IPS-18c (cell line): ENCODE measurements around the gene HIPK4.
"Not testable (repeated sequence)": the region's sequence is repeated elsewhere in the genome, so short reads cannot be mapped to it uniquely, and the experiment has no call there.

Experiments used
- H3K4me3 ChIP-seq: 2 replicates; pipeline ENCODE4 v1.7.0; 2013; ENCODE audit warnings: low read depth, mild to moderate bottlenecking, low read length, moderate library complexity; ENCODE audit not compliant: insufficient read depth
- H3K9me3 ChIP-seq: one replicate; pipeline ENCODE4 v1.6.1; 2013; ENCODE audit warnings: mild to moderate bottlenecking, low read length, moderate library complexity; ENCODE audit not compliant: control insufficient read depth, insufficient read depth

Gene HIPK4

GRCh38 chr19:40419780-40420179 lies 29.8 kb upstream of the HIPK4 start:
- Histone ChIP-seq H3K4me3 (no peak overlapping the region), H3K9me3 (no peaks in the 10 kb centered on the region)

GRCh38 chr19:40419066-40419612 lies 29.2 kb upstream of the HIPK4 start:
- Histone ChIP-seq H3K9me3 (no peaks in the 10 kb centered on the region), H3K4me3 (no peak overlapping the region)

DNA sequence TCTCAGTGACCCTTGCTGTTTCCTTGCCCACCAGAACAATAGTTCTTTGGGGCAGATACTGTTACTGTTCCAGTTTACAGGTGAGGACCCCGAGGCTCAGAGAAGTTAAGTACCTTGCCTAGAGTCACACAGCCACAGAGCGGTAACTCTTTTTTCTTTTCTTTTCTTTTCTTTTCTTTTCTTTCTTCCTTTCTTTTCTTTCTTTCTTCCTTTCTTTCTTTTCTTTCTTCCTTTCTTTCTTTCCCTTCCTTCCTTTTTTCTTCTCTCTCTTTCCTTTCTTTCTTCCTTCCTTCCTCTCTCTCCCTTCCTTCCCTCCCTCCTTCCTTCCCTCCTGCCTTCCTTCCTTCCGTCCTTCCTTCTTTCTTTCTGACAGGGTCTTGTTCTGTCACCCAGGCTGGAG lies 28.1 kb upstream of the HIPK4 start:
- Histone ChIP-seq H3K4me3 (no peak overlapping the region), H3K9me3 (no peaks in the 10 kb centered on the region)

DNA sequence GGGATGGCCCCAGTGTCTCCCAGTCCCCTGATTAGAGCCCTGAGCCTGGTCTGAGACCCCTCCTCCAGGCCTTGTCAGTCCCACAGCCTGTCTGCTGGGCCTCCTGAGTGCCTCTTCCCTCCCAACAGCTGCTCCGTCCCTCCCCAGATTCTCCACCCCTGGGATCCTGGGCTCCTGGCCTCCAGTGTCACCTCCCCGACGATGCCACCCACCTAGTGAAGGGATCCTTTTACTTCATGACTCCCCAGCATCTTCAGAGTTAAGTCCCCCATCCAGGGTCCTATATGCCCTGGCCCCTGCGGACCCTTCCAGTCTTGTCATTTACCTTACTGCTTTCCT lies 27.6 kb upstream of the HIPK4 start:
- H3K4me3 ChIP-seq = no peak overlapping the region

GRCh38 chr19:40416918-40417642 lies 27.1 kb upstream of the HIPK4 start:
- H3K9me3 ChIP-seq = no peaks in the 10 kb centered on the region
- no peak overlapping the region for H3K4me3 ChIP-seq

More for the DNA sequence above, 27.6 kb upstream of the HIPK4 start:
- no peaks in the 10 kb centered on the region for H3K9me3 ChIP-seq

GRCh38 chr19:40415768-40416167 lies 25.8 kb upstream of the HIPK4 start:
- Histone ChIP-seq H3K9me3 (no peaks in the 10 kb centered on the region), H3K4me3 (no peak overlapping the region)

- no peak overlapping the region for H3K4me3 ChIP-seq
- no peaks in the 10 kb centered on the region for H3K9me3 ChIP-seq
Measured at GRCh38 chr19:40414542-40415535, 24.9 kb upstream of the HIPK4 start.

DNA sequence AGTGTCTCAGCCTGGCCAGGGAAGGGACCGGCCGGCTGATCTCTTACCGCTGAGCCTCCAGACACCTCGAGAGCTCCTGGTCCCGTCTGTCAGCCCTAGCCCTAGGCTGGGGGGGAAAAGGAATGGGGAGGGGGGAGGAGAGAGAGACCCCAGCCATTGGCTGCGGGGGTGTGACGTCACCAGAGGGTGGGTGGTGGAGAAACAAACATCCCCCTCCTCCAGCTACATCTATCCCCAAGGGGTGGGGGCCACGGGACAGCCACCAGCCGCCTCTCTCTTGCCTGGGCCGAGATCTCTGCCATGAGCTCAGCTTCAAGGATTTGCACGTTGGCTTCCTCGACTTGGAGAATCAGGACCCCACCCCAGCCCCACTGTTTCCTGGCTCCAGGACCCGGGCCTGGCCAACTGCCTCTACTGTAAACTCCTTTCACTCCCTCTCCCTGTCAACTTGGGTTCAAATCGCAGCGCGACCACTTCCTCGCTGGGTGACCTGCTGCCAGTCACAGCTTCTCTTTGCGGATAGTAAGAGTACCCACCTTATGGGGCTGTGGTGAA lies 23.4 kb upstream of the HIPK4 start, which contains the start of gene PRX:
TSS of gene PRX (minus strand) at position 88 of the 555 bp plus-strand sequence. CDS start 5,446 bp downstream, outside the sequence.
- H3K9me3 ChIP-seq = no peaks in the 10 kb centered on the region
- peak within 1 kb of the TSS; percentile 28; the same call in 1 of the 2 replicates for H3K4me3 ChIP-seq

- Histone ChIP-seq H3K9me3 (no peaks in the 10 kb centered on the region), H3K4me3 (no peak overlapping the region; the same call in 1 of the 2 replicates)
Measured at GRCh38 chr19:40412866-40413265, 22.9 kb upstream of the HIPK4 start.

- H3K4me3 ChIP-seq = no peak overlapping the region
- no peaks in the 10 kb centered on the region for H3K9me3 ChIP-seq
Measured at GRCh38 chr19:40411958-40412499, 22.0 kb upstream of the HIPK4 start.

- no peaks in the 10 kb centered on the region for H3K9me3 ChIP-seq
- H3K4me3 ChIP-seq = no peak overlapping the region
Measured at GRCh38 chr19:40411125-40411842, 21.3 kb upstream of the HIPK4 start.

DNA sequence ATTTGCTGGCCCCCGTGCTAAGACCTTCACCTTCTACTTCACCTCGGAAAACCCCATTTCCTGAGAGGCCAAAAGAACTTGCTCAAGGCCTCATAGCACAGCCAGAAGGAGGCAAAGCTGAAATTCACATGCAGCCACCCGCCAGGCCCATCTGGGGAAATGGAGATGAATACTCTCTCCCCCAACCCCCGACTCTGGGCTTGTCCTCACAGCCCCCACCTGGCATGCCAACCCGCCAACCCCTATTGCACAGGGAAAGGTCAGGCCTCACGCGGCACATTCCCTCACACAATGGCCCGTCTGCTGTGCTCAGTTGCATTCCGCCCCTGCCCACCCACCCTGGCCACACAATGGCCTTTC lies 20.0 kb upstream of the HIPK4 start:
- Histone ChIP-seq H3K9me3 (no peaks in the 10 kb centered on the region), H3K4me3 (no peak overlapping the region)

- H3K9me3 ChIP-seq, H3K4me3 ChIP-seq: not testable (repeated sequence)
Measured at GRCh38 chr19:40408598-40408925, 18.6 kb upstream of the HIPK4 start.

DNA sequence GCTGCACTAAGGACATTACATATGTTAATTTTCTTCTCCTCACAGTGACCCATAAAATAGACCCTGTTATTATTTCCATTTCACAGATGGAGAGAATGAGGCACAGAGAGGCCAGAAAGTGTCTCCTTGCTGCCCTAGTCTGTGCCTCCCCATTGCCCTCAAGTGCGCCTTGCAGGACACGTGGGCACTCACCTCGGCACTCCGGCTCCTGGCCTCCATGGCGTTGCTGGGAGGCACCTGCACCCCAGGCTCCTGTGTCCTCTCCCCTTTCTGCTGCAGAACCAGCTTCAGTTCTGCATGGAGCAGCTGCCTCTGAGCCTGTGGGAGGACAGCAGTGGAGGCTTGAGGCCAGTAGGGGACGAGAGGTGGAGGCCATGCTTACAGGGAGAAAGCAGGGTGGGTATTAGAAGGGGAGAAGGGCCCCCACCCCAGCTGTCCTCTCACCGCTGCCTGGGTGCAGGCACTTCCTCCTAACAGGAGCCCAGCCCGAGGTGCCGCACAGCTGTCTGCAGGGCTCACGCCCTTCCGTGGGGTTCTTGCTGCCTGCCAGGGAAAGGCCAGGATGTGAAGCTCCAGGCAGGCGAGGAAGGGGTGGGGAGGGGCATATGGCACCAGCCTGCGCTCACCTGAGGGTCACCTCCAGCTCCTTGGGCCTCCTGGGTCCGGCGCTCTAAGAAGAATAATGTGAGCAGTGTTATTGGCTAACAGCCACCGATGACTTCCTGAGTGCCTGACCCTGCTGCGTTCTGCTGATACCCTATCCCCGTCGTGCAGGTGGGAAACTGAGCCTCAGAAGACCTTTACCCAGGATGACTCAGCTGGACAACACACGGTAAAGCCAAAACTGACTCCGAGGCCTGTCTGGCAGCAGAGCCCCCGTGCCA lies 18.0 kb upstream of the HIPK4 start:
- Histone ChIP-seq H3K9me3 (no peaks in the 10 kb centered on the region), H3K4me3 (no peak overlapping the region)

DNA sequence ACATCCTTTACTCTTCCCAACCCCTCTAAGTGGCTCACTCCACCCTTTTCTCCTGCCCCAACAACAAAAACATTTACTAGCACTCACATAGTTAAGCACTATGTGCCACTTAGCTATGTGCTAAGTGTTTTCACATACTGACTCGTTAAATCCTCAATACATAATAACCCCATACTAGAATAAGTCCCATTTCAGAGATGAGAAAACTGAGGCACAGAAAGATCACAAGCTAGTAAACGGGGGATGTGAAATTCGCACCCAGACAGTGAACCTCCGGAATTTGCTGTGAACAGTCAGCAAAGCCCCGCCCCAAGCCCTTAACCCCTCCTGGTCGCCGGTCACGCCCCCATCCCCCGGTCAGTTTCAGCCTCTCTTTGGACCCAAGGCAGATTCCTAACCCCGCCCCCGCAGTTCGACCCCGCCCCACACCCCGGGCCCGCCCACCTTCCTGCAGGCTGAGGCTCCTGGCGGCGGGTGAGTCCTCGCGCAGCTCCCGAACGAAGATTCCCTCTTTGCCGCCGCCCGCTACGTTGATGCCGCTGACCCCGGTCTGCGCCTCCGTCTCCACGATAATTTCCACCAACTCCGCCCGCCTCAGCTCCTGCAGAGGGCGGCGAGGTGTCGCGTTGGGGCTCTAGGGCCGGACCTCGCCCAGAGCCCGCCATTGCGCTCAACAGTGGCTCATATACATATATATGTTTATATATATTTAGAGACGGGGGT lies 13.4 kb upstream of the HIPK4 start:
- H3K9me3 ChIP-seq = no peaks in the 10 kb centered on the region
- H3K4me3 ChIP-seq = peak overlapping the region; percentile 75
